ENCODE data around the gene FRMD8. TPM values are rescaled to one million over a fixed set of nuclear protein-coding genes. Genes with fewer than 3 reads are reported as not detected.

The FRMD8 gene
- total and polyA plus RNA-seq, 2 of the 8 experiments (the other 6 are each of a cell fraction or from before 2014, with no cell fraction given) = 15.0 to 19.2 TPM

- TF ChIP-seq E2F6 (IDR thresholded peaks at IDR 0.05) = no peak
- TF ChIP-seq RBBP5 (IDR thresholded peaks at IDR 0.05; ENCODE audit: borderline replicate concordance, low read depth, low read length) = peak; percentile 34; the same call in 1 of the 2 replicates
- peak; percentile 26; the same call in 1 of the 2 replicates for TF ChIP-seq TAF1 (IDR thresholded peaks at IDR 0.05; ENCODE audit: low read depth, low read length)
- no peak for TF ChIP-seq POU5F1 (IDR thresholded peaks at IDR 0.05; ENCODE audit: low read depth, low read length)
- TF ChIP-seq CHD1 (IDR thresholded peaks at IDR 0.05; ENCODE audit: low read depth, low read length) = no peak
- peak in 1 of 2 experiments; percentile 11; a peak in 1 of 3 replicates for TF ChIP-seq POLR2A (IDR thresholded peaks at IDR 0.05; ENCODE audit: control extremely low read depth in 1 of 2, low read depth in 2 of 2, low read length in 2 of 2)
- TF ChIP-seq FOSL1 (IDR thresholded peaks at IDR 0.05; ENCODE audit: insufficient read depth, low read depth, low read length) = no peak
- TF ChIP-seq EGR1 (IDR thresholded peaks at IDR 0.05; ENCODE audit: borderline replicate concordance, low read depth, low read length) = no peak
- TF ChIP-seq HDAC2 (IDR thresholded peaks at IDR 0.05; ENCODE audit: borderline replicate concordance in 1 of 2, low read depth in 2 of 2, low read length in 2 of 2) = peak in 1 of 2 experiments; percentile 79; a peak in 1 of 4 replicates
- TF ChIP-seq JUND (IDR thresholded peaks at IDR 0.05; ENCODE audit: low read length) = no peak
- TF ChIP-seq PHF8 (conservative IDR thresholded peaks at IDR 0.05; ENCODE audit: low read depth, low read length) = peak; percentile 76
- TF ChIP-seq KDM4A (IDR thresholded peaks at IDR 0.05; ENCODE audit: low read depth, low read length, severe bottlenecking) = peak; percentile 82
- TF ChIP-seq SAP30 (IDR thresholded peaks at IDR 0.05; ENCODE audit: insufficient read depth, insufficient replicate concordance, low read length) = no peak
- no peak for TF ChIP-seq TEAD4 (IDR thresholded peaks at IDR 0.05; ENCODE audit: low read depth, low read length)
- TF ChIP-seq SP1 (IDR thresholded peaks at IDR 0.05; ENCODE audit: low read depth, low read length) = peak; percentile 82; the same call in 1 of the 2 replicates
- no peak for TF ChIP-seq EP300 (IDR thresholded peaks at IDR 0.05; ENCODE audit: borderline replicate concordance in 1 of 2, low read depth in 2 of 2, low read length in 2 of 2)
- TF ChIP-seq NANOG (IDR thresholded peaks at IDR 0.05; ENCODE audit: insufficient read depth, low read depth, low read length, poor library complexity, severe bottlenecking) = no peak
- peak; percentile 36; the same call in 1 of the 2 replicates for TF ChIP-seq MAX (IDR thresholded peaks at IDR 0.05)
- TF ChIP-seq YY1 (IDR thresholded peaks at IDR 0.05; ENCODE audit: low read depth, low read length) = no peak
- no peak for TF ChIP-seq BCL11A (IDR thresholded peaks at IDR 0.05; ENCODE audit: low read depth in 2 of 2, low read length in 2 of 2)
- TF ChIP-seq SIRT6 (IDR thresholded peaks at IDR 0.05; ENCODE audit: low read length) = no peak
- TF ChIP-seq RNF2 (IDR thresholded peaks at IDR 0.05; ENCODE audit: borderline replicate concordance, low read depth, low read length, missing control alignments, poor library complexity, severe bottlenecking) = no peak
- peak; percentile 72; the same call in 1 of the 2 replicates for TF ChIP-seq CHD2 (IDR thresholded peaks at IDR 0.05; ENCODE audit: low read length)
These were observed 32.0 kb upstream of the FRMD8 start, which contains the start of gene TIGD3 (continued) for GRCh38 chr11:65354265-65355012.

Data from H1 (cell line).